SIG-M5 (cell line): ENCODE results near the gene CEBPB.
"Not testable (repeated sequence)": the region's sequence is repeated elsewhere in the genome, so short reads cannot be mapped to it uniquely, and the experiment has no call there.

Source experiments
- DNase-seq: peaks from one replicate; lab custom pipeline; 2025; lab: John Stamatoyannopoulos, UW

CEBPB gene

GRCh38 chr20:50193199-50193835 lies 2.7 kb downstream of the CEBPB start:
- DNase-seq, result no peak

GRCh38 chr20:50193836-50194421 lies 3.3 kb downstream of the CEBPB start:
- no peak for DNase-seq

- no peak for DNase-seq
Measured at GRCh38 chr20:50194422-50194830, 3.8 kb downstream of the CEBPB start.

- no peak for DNase-seq
Measured at GRCh38 chr20:50194831-50195523, 4.3 kb downstream of the CEBPB start.

DNA sequence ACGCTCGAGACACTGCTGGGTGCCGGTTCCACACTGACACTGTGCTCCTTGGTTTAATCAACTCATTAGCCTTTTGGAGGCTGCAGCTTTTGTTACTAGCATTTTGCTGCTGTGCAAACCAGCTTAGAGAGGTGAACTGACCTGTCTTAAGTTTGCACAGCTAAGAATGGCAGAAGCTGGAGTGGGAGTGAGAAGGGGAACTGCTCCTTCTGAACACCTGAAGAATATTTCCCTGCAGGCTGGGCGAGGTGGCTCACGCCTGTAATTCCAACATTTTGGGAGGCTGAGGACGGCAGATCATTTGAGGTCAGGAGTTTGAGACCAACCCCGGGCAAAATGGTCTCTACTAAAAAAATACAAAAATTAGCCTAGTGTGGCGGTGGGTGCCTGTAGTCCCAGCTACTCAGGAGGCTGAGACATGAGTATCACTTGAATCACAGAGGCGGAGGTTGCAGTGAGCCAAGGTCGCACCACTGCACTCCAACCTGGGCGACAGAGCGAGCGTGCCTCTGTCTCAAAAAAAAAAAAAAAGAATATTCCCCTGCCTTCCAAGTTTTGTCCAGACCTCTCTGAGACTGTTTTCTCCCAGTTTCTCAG lies 5.0 kb downstream of the CEBPB start:
- no peak for DNase-seq

GRCh38 chr20:50196248-50196647 lies 5.6 kb downstream of the CEBPB start:
- DNase-seq, result no peak

- DNase-seq, result no peak
Measured at GRCh38 chr20:50196896-50197295, 6.3 kb downstream of the CEBPB start.

DNA sequence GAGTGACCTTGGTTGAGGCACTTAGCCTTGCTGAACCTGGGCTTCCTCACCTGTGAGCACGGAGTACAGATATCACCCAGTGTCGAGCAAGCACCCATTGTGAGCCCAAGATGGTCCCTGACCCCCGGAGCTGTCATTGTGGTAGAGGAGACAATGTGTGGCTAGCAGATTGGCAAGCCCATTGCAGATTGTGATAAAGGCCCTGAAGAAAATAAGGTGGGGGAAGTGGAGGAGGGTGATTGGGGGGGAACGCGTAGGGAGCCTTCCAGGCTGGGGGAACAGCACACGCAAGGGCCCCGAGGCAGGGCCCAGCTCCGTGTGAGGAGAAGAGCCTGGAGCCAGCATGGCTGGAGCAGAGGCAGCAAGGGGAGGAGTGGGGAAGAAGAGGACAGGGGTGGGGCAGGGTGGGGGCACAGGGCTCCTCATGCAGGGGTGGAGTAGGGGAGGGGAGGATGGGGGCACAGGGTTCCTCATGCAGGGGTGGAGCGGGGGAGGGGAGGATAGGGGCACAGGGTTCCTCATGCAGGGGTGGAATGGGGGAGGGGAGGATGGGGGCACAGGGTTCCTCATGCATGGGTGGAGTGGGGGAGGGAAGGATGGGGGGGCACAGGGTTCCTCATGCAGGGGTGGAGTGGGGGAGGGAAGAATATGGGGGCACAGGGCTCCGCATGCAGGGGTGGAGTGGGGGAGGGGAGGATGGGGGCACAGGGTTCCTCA lies 7.0 kb downstream of the CEBPB start:
- no peak for DNase-seq

GRCh38 chr20:50198180-50198666 lies 7.6 kb downstream of the CEBPB start:
- DNase-seq, result no peak

- no peak for DNase-seq
Measured at GRCh38 chr20:50198716-50199115, 8.1 kb downstream of the CEBPB start.

DNA sequence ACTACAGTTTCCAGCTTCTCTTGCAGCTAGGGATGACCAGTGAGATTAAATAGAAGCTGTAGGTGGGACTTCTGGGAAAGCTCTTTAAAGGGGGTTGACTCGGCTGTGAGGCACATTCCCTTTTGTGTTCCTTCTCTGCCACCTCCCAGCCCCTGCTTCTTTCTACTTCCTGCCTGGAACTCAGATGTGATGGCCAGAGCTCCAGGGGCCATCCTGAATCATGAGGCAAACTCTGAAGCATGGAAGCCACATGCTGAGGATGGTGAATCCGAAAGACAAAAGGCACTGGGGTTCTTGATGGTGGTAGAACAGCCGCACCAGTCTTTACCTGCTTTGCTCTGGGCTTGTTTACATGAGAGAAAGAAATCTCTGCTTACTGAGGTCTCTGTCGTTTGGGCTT lies 9.1 kb downstream of the CEBPB start:
- DNase-seq, result no peak

GRCh38 chr20:50200482-50201104 lies 10.0 kb downstream of the CEBPB start:
- no peak for DNase-seq

DNA sequence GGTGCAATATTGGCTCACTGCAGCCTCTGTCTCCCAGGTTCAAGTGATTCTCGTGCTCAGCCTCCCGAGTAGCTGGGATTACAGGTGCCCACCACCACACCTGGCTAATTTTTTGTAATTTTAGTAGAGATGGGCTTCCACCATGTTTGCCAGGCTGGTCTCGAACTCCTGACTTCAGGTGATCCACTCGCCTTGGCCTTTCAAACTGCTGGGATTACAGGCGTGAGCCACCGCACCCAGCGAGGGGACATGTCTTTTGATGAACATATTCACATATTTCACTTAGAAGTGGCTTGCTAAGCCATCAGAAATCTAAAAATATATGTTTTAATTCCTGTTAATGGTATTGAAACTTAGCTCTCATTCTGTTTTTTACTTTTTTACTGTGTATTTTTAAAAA lies 11.1 kb downstream of the CEBPB start:
- DNase-seq, result not testable (repeated sequence)

- no peak for DNase-seq
Measured at GRCh38 chr20:50202677-50203076, 12.0 kb downstream of the CEBPB start.

- no peak for DNase-seq
Measured at GRCh38 chr20:50203951-50204937, 13.6 kb downstream of the CEBPB start.

- no peak for DNase-seq
Measured at GRCh38 chr20:50207026-50207425, 16.4 kb downstream of the CEBPB start.

GRCh38 chr20:50208085-50208491 lies 17.5 kb downstream of the CEBPB start:
- DNase-seq, result no peak

- not testable (repeated sequence) for DNase-seq
Measured at GRCh38 chr20:50208815-50209214, 18.2 kb downstream of the CEBPB start.

- DNase-seq, result no peak
Measured at GRCh38 chr20:50210066-50210619, 19.5 kb downstream of the CEBPB start.

DNA sequence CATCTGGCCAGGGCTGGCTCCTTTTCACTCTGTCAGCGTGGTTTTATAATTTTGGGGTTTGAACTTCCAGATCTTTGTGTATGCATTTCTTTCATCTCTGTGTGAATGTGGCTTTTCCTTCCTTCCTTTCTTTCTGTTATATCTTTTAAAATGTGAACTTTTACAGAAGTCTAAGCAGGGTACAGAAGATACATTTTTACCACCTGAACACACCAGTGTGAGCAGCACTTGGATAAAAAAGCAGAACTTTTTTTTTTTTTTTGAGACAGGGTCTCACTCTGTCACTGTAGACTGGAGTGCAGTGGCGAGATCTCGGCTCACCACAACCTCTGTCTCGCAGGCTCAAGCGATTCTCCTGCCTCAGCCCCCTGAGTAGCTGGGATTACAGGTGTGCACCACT lies 20.5 kb downstream of the CEBPB start:
- no peak for DNase-seq
